Astrocyte (in vitro differentiated cells and primary cell): ENCODE measurements around the gene CCZ1B. TPM values are rescaled to one million over a fixed set of nuclear protein-coding genes. Genes with fewer than 3 reads are reported as not detected.
"Not testable (repeated sequence)": the region's sequence is repeated elsewhere in the genome, so short reads cannot be mapped to it uniquely, and the experiment has no call there.

ENCODE experiments used
- DNase-seq: peaks from one replicate; pipeline ENCODE4 v3.0.0-alpha.2; 2010; ENCODE audit warnings: low read depth
- FAIRE-seq: peaks from 2 replicates; lab custom pipeline; 2011; peaks lifted over from hg19 to GRCh38; lab: Jason Lieb, UNC
- H2AFZ ChIP-seq: 2 replicates; pipeline ENCODE4 v1.6.0; 2012; ENCODE audit warnings: low read depth, low read length, inconsistent platforms
- H3K27ac ChIP-seq: 2 replicates; pipeline ENCODE4 v1.5.1; 2011; ENCODE audit warnings: low read depth, low read length, inconsistent platforms
- H3K27me3 ChIP-seq: 2 replicates; pipeline ENCODE4 v1.6.0; 2011; ENCODE audit warnings: low read length, inconsistent platforms; ENCODE audit not compliant: insufficient read depth
- H3K36me3 ChIP-seq: 2 replicates; pipeline ENCODE4 v1.5.1; 2011; ENCODE audit warnings: low read length, inconsistent platforms; ENCODE audit not compliant: insufficient read depth
- H3K4me1 ChIP-seq: 2 replicates; pipeline ENCODE4 v1.5.1; 2011; ENCODE audit warnings: low read length, inconsistent platforms; ENCODE audit not compliant: insufficient read depth
- H3K4me2 ChIP-seq: 2 replicates; pipeline ENCODE4 v1.6.0; 2012; ENCODE audit warnings: low read length, inconsistent platforms
- H3K4me3 ChIP-seq: 2 replicates; pipeline ENCODE4 v1.5.1; 2011; ENCODE audit warnings: low read depth, mild to moderate bottlenecking, low read length, inconsistent platforms; ENCODE audit not compliant: insufficient read depth
- H3K79me2 ChIP-seq: 2 replicates; pipeline ENCODE4 v1.6.0; 2012; ENCODE audit warnings: mild to moderate bottlenecking, low read length, inconsistent platforms; ENCODE audit not compliant: insufficient read depth
- H3K9ac ChIP-seq: 2 replicates; pipeline ENCODE4 v1.6.0; 2012; ENCODE audit warnings: mild to moderate bottlenecking, low read length, inconsistent platforms
- H3K9me3 ChIP-seq: 2 replicates; pipeline ENCODE4 v1.5.1; 2012; ENCODE audit warnings: low read depth, mild to moderate bottlenecking, low read length, inconsistent platforms; ENCODE audit not compliant: insufficient read depth
- H4K20me1 ChIP-seq: 2 replicates; pipeline ENCODE4 v1.6.0; 2012; ENCODE audit warnings: low read length, inconsistent platforms; ENCODE audit not compliant: insufficient read depth
- H3K27ac Mint-ChIP-seq: one replicate; pipeline ENCODE4 v1.8.0; 2021; ENCODE audit warnings: mild to moderate bottlenecking, mixed read lengths; ENCODE audit not compliant: unreplicated experiment
- H3K27me3 Mint-ChIP-seq: one replicate; pipeline ENCODE4 v1.8.0; 2021; ENCODE audit warnings: low read depth, mixed read lengths; ENCODE audit not compliant: unreplicated experiment
- H3K36me3 Mint-ChIP-seq: one replicate; pipeline ENCODE4 v1.8.0; 2021; ENCODE audit warnings: low read depth, mixed read lengths; ENCODE audit not compliant: unreplicated experiment
- H3K4me1 Mint-ChIP-seq: one replicate; pipeline ENCODE4 v1.8.0; 2021; ENCODE audit warnings: low read depth, mixed read lengths; ENCODE audit not compliant: unreplicated experiment
- H3K4me3 Mint-ChIP-seq: one replicate; pipeline ENCODE4 v1.8.0; 2021; ENCODE audit warnings: mild to moderate bottlenecking, moderate library complexity, mixed read lengths; ENCODE audit not compliant: unreplicated experiment
- H3K9me3 Mint-ChIP-seq: one replicate; pipeline ENCODE4 v1.8.0; 2021; ENCODE audit warnings: mild to moderate bottlenecking, mixed read lengths; ENCODE audit not compliant: unreplicated experiment
- EZH2 ChIP-seq: IDR thresholded peaks from 2 replicates; pipeline ENCODE4 v1.6.1; 2012; ENCODE audit warnings: mild to moderate bottlenecking, low read length, inconsistent platforms; ENCODE audit not compliant: insufficient read depth
- total RNA-seq: library from RNA; stranded (reverse); gene quantifications from 2 replicates; pipeline ENCODE4 v1.2.1, GENCODE V29; 2021
- TF ChIP-seq, protein P1 (sequence below): IDR thresholded peaks from 2 replicates; pipeline ENCODE4 v1.5.1; 2011; ENCODE audit warnings: low read depth, mild to moderate bottlenecking, inconsistent platforms, low read length, moderate library complexity; ENCODE audit not compliant: insufficient read depth

CCZ1B gene
- total RNA-seq, 1 donor from 2014 or later, result 54.4 TPM

DNA sequence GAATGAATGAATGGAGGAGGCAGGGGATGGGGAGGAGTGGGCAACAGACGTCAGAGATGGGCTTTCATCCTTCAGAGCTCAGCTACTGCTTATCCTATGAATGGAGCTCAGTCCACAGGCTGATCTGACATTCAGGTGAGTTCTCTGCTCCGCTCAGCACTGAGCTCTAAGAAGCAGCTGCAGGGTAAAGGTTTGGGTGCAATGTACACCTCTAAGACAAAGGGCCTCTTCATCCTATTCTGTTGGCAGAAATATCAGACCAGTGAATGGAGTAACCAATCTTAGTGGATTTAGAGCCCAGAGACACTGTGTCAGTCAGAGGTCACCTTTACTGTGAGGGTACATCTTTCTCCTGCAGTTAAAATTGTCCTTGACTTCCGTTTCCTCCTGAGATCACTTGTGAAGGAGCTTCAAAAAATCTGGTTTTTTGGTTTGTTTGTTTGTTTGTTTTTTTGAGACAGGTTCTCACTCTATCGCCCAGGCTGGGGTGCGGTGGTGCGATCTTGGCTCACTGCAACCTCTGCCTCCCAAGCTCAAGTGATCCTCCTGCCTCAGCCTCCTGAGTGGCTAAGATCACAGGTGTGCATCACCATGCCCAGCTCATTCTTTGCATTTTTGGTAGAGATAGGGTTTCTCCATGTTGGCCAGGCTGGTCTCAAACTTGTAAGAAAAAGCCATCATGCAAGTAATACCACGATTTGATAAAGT, 5.1 kb upstream of the CCZ1B start:
- H3K36me3 ChIP-seq, result no peaks in the 10 kb centered on the region
- no peak overlapping the region for H3K27ac ChIP-seq
- FAIRE-seq, result no peak
- no peaks in the 10 kb centered on the region for H3K79me2 ChIP-seq
- H4K20me1 ChIP-seq, result no peaks in the 10 kb centered on the region
- H3K4me2 ChIP-seq, result no peak overlapping the region
- peaks cover 6% of the 10 kb centered on the region for H3K27me3 ChIP-seq
- no peaks in the 10 kb centered on the region for H3K4me1 ChIP-seq
- H2AFZ ChIP-seq, result no peak overlapping the region
- Mint-ChIP-seq H3K36me3 (no peaks in the 10 kb centered on the region), H3K9me3 (no peaks in the 10 kb centered on the region), H3K4me1 (peaks cover 5% of the 10 kb centered on the region), H3K27me3 (peaks cover 15% of the 10 kb centered on the region), H3K4me3 (no peak overlapping the region), H3K27ac (no peak overlapping the region)
- no peak overlapping the region for H3K9ac ChIP-seq
- H3K9me3 ChIP-seq, result no peaks in the 10 kb centered on the region
- no peak overlapping the region for H3K4me3 ChIP-seq
- no peak for TF ChIP-seq EZH2
- TF ChIP-seq, protein P1, sequence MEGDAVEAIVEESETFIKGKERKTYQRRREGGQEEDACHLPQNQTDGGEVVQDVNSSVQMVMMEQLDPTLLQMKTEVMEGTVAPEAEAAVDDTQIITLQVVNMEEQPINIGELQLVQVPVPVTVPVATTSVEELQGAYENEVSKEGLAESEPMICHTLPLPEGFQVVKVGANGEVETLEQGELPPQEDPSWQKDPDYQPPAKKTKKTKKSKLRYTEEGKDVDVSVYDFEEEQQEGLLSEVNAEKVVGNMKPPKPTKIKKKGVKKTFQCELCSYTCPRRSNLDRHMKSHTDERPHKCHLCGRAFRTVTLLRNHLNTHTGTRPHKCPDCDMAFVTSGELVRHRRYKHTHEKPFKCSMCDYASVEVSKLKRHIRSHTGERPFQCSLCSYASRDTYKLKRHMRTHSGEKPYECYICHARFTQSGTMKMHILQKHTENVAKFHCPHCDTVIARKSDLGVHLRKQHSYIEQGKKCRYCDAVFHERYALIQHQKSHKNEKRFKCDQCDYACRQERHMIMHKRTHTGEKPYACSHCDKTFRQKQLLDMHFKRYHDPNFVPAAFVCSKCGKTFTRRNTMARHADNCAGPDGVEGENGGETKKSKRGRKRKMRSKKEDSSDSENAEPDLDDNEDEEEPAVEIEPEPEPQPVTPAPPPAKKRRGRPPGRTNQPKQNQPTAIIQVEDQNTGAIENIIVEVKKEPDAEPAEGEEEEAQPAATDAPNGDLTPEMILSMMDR, result no peak
- DNase-seq, result no peak

DNA sequence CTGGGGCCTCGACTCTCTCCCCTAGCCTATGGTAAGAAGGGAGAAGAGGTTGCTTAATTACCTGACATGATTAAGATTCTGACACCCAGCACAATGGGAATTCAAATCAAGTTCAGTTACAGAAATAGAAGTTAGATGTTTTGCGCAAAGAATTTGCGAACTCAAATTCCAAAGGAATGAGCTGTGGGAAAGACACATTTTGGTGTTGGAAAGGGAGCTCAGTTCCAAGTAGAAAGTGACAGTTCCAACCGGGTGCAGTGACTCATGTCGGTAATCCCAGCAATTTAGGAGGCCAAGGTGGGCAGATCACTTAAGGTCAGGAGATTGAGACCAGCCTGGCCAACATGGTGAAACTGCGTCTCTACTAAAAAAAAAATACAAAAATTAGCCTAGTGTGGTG, 4.0 kb upstream of the CCZ1B start:
- not testable (repeated sequence) for H3K4me1 ChIP-seq, FAIRE-seq, H4K20me1 ChIP-seq, H3K4me3 Mint-ChIP-seq, H3K27me3 Mint-ChIP-seq, H3K36me3 Mint-ChIP-seq, H3K4me1 Mint-ChIP-seq, H3K79me2 ChIP-seq, H3K9ac ChIP-seq, H3K4me2 ChIP-seq, H3K27me3 ChIP-seq, H3K9me3 ChIP-seq, H3K4me3 ChIP-seq, H3K27ac ChIP-seq, H2AFZ ChIP-seq, H3K27ac Mint-ChIP-seq, H3K36me3 ChIP-seq, H3K9me3 Mint-ChIP-seq
- peak; percentile 3 for DNase-seq

DNA sequence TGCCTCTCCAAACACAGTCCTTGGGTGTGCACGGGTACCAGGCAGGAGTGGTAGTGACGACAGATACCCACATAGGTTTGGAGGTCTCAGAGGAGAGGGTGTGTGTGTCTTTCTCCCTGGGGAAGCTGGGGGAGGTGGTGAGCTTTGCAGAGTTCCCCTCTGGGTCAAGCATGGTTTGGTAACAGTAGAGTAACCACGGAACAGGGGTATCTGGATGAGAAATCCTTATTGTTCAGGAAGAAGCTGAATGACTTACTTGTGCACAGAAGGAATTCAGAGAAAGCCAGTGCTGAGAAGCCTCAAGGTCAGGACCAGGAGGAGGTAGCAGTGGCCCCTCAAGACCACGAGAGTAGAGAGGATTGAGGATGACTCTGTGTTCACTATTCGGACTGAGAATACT, 3.5 kb upstream of the CCZ1B start:
- not testable (repeated sequence) for H3K4me3 Mint-ChIP-seq, H3K36me3 Mint-ChIP-seq, H3K9ac ChIP-seq, H3K27ac Mint-ChIP-seq, H3K9me3 Mint-ChIP-seq, H3K4me2 ChIP-seq, H3K79me2 ChIP-seq, H3K9me3 ChIP-seq, FAIRE-seq, H2AFZ ChIP-seq, H3K27me3 Mint-ChIP-seq, DNase-seq, H4K20me1 ChIP-seq, H3K27ac ChIP-seq, H3K4me1 ChIP-seq, H3K36me3 ChIP-seq, H3K4me3 ChIP-seq, H3K4me1 Mint-ChIP-seq, H3K27me3 ChIP-seq

DNA sequence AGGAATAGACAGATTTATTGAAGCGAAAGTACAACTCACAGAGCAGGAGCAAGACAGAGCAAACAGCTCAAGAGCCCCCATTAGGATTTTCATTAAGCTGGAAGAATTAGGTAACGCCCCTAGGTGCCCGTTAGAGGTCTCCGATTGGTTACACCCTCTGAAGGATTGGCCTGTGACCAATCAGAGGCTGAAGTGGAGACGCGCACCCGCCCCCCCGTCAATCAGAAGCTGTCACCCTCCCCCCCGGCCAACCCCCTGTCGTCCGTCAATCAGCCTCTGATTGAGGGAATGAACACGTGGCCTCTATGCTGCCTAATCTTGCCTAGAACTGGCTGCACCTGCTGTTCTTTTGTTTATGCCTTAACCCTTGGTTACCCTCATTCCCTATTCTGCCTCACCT, 1.1 kb upstream of the CCZ1B start:
- H3K4me1 ChIP-seq, H3K4me3 ChIP-seq, H3K9ac ChIP-seq, DNase-seq, H2AFZ ChIP-seq, H3K27me3 Mint-ChIP-seq, H3K36me3 Mint-ChIP-seq, H3K9me3 Mint-ChIP-seq, H3K27ac Mint-ChIP-seq, H3K4me2 ChIP-seq, H4K20me1 ChIP-seq, H3K9me3 ChIP-seq, H3K27me3 ChIP-seq, FAIRE-seq, H3K4me1 Mint-ChIP-seq, H3K79me2 ChIP-seq, H3K36me3 ChIP-seq, H3K27ac ChIP-seq: not testable (repeated sequence)
- peak overlapping the region; percentile 40 for H3K4me3 Mint-ChIP-seq

DNA sequence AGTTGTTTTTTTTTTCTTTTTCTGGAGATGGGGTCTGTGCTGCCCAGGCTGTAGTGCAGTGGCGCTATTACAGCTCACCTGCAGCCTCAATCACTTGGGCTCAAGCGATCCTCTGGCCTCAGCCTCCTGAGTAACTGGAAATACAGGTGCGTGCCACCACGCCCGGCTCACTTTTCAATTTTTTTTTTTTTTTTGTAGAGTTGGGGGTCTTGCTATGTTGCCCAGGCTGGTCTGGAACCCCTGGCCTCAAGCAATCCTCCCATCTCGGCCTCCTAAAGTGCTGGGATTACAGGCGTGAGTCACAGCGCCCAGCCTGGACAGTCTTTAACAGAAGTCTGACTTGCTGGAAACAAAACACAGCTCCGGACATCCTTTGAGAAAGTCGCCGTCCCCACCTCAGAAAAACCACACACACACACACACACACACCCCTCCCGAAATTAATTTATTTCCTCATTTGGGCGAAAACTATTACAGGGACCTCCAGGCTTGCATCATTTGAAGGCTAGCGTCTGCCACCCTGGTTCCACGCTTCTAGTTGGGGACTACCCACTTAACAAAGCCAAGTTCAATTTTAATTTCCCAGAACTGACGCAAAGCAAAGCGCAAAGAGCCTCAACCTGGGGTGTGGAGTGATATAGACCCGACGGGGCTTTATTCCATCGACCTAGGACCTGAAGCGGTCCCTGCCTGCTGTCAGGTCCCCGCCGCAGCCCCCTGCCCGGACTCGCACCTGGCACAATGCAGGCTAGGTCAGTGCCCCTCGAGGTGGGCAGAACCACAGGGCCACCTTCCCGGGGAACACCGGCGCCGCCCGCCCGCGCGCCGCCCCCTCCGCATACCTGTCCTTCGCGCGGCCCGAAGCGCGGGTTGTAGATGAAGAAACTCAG, 594 bp downstream of the CCZ1B start:
- not testable (repeated sequence) for H3K9me3 ChIP-seq, H3K27me3 ChIP-seq, H2AFZ ChIP-seq, H3K4me1 ChIP-seq, H3K4me1 Mint-ChIP-seq, H3K27me3 Mint-ChIP-seq, DNase-seq, H4K20me1 ChIP-seq, H3K9ac ChIP-seq, H3K36me3 Mint-ChIP-seq, H3K36me3 ChIP-seq, H3K79me2 ChIP-seq, H3K27ac ChIP-seq, FAIRE-seq, H3K9me3 Mint-ChIP-seq
- Histone ChIP-seq H3K4me2 (peak overlapping the region; percentile 66), H3K4me3 (peak overlapping the region; percentile 39)
- peak overlapping the region; percentile 53 for H3K27ac Mint-ChIP-seq
- H3K4me3 Mint-ChIP-seq, result peak overlapping the region; percentile 90
